PC-9 (cell line): ENCODE data around the gene GPR143.

Experiments
- CTCF ChIP-seq: fragments of 200-600 bp; sonication (generic); conservative IDR thresholded peaks from 2 replicates; pipeline ENCODE4 v1.6.1; 2017; ENCODE audit warnings: mixed run types, antibody characterized with exemption, mild to moderate bottlenecking, moderate library complexity
- EZH2 ChIP-seq: fragments of 200-600 bp; sonication (generic); IDR thresholded peaks from 2 replicates; pipeline ENCODE4 v1.8.0; 2017; ENCODE audit warnings: antibody characterized with exemption, low read depth

- no peak for TF ChIP-seq CTCF
- TF ChIP-seq EZH2, result no peak
These were observed 7.5 kb downstream of the GPR143 start for GRCh38 chrX:9758021-9758638.
